ENCODE data around the gene SRCIN1. TPM values are rescaled to one million over a fixed set of nuclear protein-coding genes. Genes with fewer than 3 reads are reported as not detected.

Gene SRCIN1
- total RNA-seq, 4 donors from 2014 or later: 1.2 to 2.7 (median 2.3) TPM

- no peaks in the 10 kb centered on the region for H3K9me3 ChIP-seq
- WGBS: 91% methylated on average over 9 of the region's 9 CpGs
- peaks cover 0 to 71% (median 0%) of the 10 kb centered on the region in 4 donors for H3K27me3 ChIP-seq
- no peaks in the 10 kb centered on the region for H3K4me1 ChIP-seq
- no peak for TF ChIP-seq EP300 (IDR thresholded peaks at IDR 0.05)
- TF ChIP-seq CTCF (IDR thresholded peaks at IDR 0.05): no peak
- no peak for TF ChIP-seq POLR2A (IDR thresholded peaks at IDR 0.05; ENCODE audit: low read depth)
- TF ChIP-seq POLR2AphosphoS5 (IDR thresholded peaks at IDR 0.05): no peak
- no peak for DNase-seq (ENCODE audit: extremely low spot score)
- no peaks in the 10 kb centered on the region for H3K36me3 ChIP-seq
- H3K27ac ChIP-seq (replicated peaks in 1 of 4): no peak overlapping the region
- intact Hi-C loops (cut with DNase I): no loop called here
- no peak overlapping the region for H3K4me3 ChIP-seq
Observed at GRCh38 chr17:38551121-38551520, 54.6 kb downstream of the SRCIN1 start.

GRCh38 chr17:38550661-38551060, 55.1 kb downstream of the SRCIN1 start:
- Histone ChIP-seq H3K9me3 (no peaks in the 10 kb centered on the region), H3K27ac (replicated peaks in 1 of 4) (no peak overlapping the region), H3K4me3 (no peak overlapping the region), H3K36me3 (no peaks in the 10 kb centered on the region), H3K27me3 (peaks cover 0 to 71% (median 0%) of the 10 kb centered on the region in 4 donors), H3K4me1 (no peaks in the 10 kb centered on the region)
- DNase-seq (ENCODE audit: extremely low spot score): no peak
- TF ChIP-seq EP300 (IDR thresholded peaks at IDR 0.05) (no peak), CTCF (IDR thresholded peaks at IDR 0.05) (no peak), POLR2AphosphoS5 (IDR thresholded peaks at IDR 0.05) (no peak), POLR2A (IDR thresholded peaks at IDR 0.05; ENCODE audit: low read depth) (no peak)
- WGBS: 61% methylated on average over 2 of the region's 8 CpGs
- intact Hi-C loops (cut with DNase I): no loop called here

DNA sequence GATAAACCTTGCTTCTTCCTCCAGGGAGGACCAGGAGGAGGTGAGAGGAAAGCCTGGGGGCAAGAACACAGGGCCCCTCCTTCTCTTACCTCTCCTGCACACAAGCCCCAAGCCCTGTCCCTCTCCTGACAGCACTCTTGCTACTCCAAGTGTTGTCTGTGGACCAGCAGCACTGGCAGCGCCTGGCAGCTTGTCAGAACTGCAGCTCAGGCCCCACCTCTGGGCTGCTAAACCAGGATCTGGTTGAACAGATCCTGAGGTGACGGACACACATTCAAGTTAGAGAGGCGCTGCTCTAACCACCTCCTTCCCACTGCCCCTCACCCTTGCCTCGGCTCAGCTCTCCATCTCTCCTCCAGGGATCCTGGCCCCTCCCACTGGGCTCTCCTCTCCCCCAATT, 56.5 kb downstream of the SRCIN1 start:
- no peaks in the 10 kb centered on the region for H3K36me3 ChIP-seq

DNA sequence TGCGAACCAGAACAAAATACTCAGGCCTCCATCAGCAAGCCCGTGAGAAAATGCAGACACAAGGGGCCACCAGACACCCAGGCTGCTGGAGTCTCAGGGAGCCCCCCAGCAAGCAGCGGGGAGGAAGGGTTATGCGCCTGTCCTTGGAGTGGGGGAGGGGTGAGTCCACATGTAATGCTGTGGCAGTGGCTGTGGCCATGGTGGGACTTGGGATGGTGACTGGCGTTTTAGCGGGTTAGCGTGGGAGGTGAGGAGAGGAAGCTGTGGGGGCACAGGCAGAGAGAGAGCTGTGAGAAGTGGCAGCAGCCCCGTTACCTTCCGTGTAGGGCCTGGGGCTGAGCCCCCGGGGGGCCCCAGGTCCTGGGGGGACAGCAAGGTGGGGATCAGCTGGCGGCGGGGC, 58.3 kb downstream of the SRCIN1 start:
- Histone ChIP-seq H3K4me3 (no peak overlapping the region), H3K27ac (replicated peaks in 1 of 4) (no peak overlapping the region), H3K9me3 (no peaks in the 10 kb centered on the region), H3K4me1 (no peaks in the 10 kb centered on the region), H3K27me3 (peaks cover 0 to 75% (median 0%) of the 10 kb centered on the region in 4 donors), H3K36me3 (no peaks in the 10 kb centered on the region)
- intact Hi-C loops (cut with DNase I): no loop called here
- DNase-seq (ENCODE audit: extremely low spot score): no peak
- TF ChIP-seq EP300 (IDR thresholded peaks at IDR 0.05) (no peak), POLR2AphosphoS5 (IDR thresholded peaks at IDR 0.05) (no peak), CTCF (IDR thresholded peaks at IDR 0.05) (no peak), POLR2A (IDR thresholded peaks at IDR 0.05; ENCODE audit: low read depth) (no peak)
- 76% methylated on average over 11 of the region's 12 CpGs for WGBS

More for the DNA sequence above, 56.5 kb downstream of the SRCIN1 start:
- TF ChIP-seq POLR2AphosphoS5 (IDR thresholded peaks at IDR 0.05): no peak
- TF ChIP-seq EP300 (IDR thresholded peaks at IDR 0.05): no peak
- TF ChIP-seq CTCF (IDR thresholded peaks at IDR 0.05): no peak
- no peak for TF ChIP-seq POLR2A (IDR thresholded peaks at IDR 0.05; ENCODE audit: low read depth)
- intact Hi-C loops (cut with DNase I): no loop called here
- no peak overlapping the region for H3K27ac ChIP-seq (replicated peaks in 1 of 4)
- H3K9me3 ChIP-seq: no peaks in the 10 kb centered on the region
- 75% methylated on average over 4 of the region's 4 CpGs for WGBS
- H3K4me3 ChIP-seq: no peak overlapping the region
- no peaks in the 10 kb centered on the region for H3K4me1 ChIP-seq
- DNase-seq (ENCODE audit: extremely low spot score): no peak
- H3K27me3 ChIP-seq: peaks cover 0 to 79% (median 0%) of the 10 kb centered on the region in 4 donors

- Histone ChIP-seq H3K27me3 (peaks cover 0 to 75% (median 0%) of the 10 kb centered on the region in 4 donors), H3K9me3 (no peaks in the 10 kb centered on the region), H3K27ac (replicated peaks in 1 of 4) (no peak overlapping the region), H3K36me3 (no peaks in the 10 kb centered on the region), H3K4me3 (no peak overlapping the region), H3K4me1 (no peaks in the 10 kb centered on the region)
- no peak for TF ChIP-seq CTCF (IDR thresholded peaks at IDR 0.05)
- TF ChIP-seq POLR2A (IDR thresholded peaks at IDR 0.05; ENCODE audit: low read depth): no peak
- TF ChIP-seq EP300 (IDR thresholded peaks at IDR 0.05): no peak
- no peak for TF ChIP-seq POLR2AphosphoS5 (IDR thresholded peaks at IDR 0.05)
- WGBS: 95% methylated on average over 3 of the region's 11 CpGs
- intact Hi-C loops (cut with DNase I): no loop called here
- DNase-seq (ENCODE audit: extremely low spot score): no peak
Observed at GRCh38 chr17:38546396-38546795, 59.4 kb downstream of the SRCIN1 start.

Data from esophagus muscularis mucosa (tissue), 4 donors.